SK-N-SH (cell line): ENCODE data around the gene AQP4. TPM values are rescaled to one million over a fixed set of nuclear protein-coding genes. Genes with fewer than 3 reads are reported as not detected.

Source experiments
- CTCF ChIA-PET: fragments of 300-600, 350-600 bp; formaldehyde crosslinking; extraction: SDS; loops from one replicate; lab custom pipeline; 2021; lab: Yijun Ruan, JAX
- POLR2A ChIA-PET: fragments of 350-600 bp; sonication (Branson Sonifier 250); formaldehyde crosslinking; extraction: SDS; loops from one replicate; lab custom pipeline; 2020; ENCODE audit warnings: antibody characterized with exemption, inconsistent platforms; lab: Yijun Ruan, JAX
- DNase-seq: peaks from one replicate; pipeline ENCODE4 v3.0.0; 2012
- H2AFZ ChIP-seq: fragments of 200-600 bp; sonication (generic); 2 replicates; pipeline ENCODE4 v1.8.1; 2016; ENCODE audit warnings: antibody characterized with exemption, mild to moderate bottlenecking, low read depth
- H3F3A ChIP-seq: fragments of 200-600 bp; sonication (generic); replicated peaks from 2 replicates; pipeline ENCODE3; 2016; ENCODE audit warnings: antibody characterized with exemption, mild to moderate bottlenecking; ENCODE audit not compliant: insufficient read depth
- H3K27ac ChIP-seq, 2 experiments: fragments of 200-500 bp in 1 of 2; fragments of 200-600 bp in 1 of 2; sonication (Bioruptor generic) in 1 of 2; sonication (generic), shearing (Covaris generic) in 1 of 2; 2 replicates each; pipeline versions ENCODE4 v1.5.1 to v1.6.1; 2014 to 2016; ENCODE audit warnings: low read depth in 2 of 2, inconsistent platforms in 1 of 2, low read length in 1 of 2, mild to moderate bottlenecking in 1 of 2, mixed read lengths in 1 of 2
- H3K27me3 ChIP-seq: fragments of 200-600 bp; sonication (generic), shearing (Covaris generic); 2 replicates; pipeline ENCODE4 v1.6.1; 2016; ENCODE audit warnings: mixed run types; ENCODE audit not compliant: insufficient read depth
- H3K36me3 ChIP-seq, 2 experiments: fragments of 200-500 bp in 1 of 2; fragments of 200-600 bp in 1 of 2; sonication (Bioruptor generic) in 1 of 2; sonication (generic) in 1 of 2; replicated peaks in 1 of 2; 2 replicates each; pipeline versions ENCODE3 to v1.5.1; 2014 to 2016; ENCODE audit warnings: low read length in 1 of 2, mild to moderate bottlenecking in 1 of 2; ENCODE audit not compliant: insufficient read depth in 2 of 2, control insufficient read depth in 1 of 2
- H3K4me1 ChIP-seq, 2 experiments: fragments of 200-500 bp in 1 of 2; fragments of 200-600 bp in 1 of 2; sonication (Bioruptor generic) in 1 of 2; sonication (generic), shearing (Covaris generic) in 1 of 2; 2 replicates each; pipeline versions ENCODE4 v1.5.1 to v1.6.1; 2014 to 2016; ENCODE audit warnings: low read depth in 1 of 2, low read length in 1 of 2, mixed run types in 1 of 2; ENCODE audit not compliant: insufficient read depth in 2 of 2, control insufficient read depth in 1 of 2
- H3K4me2 ChIP-seq: fragments of 200-600 bp; sonication (generic), shearing (Covaris generic); 2 replicates; pipeline ENCODE4 v1.6.1; 2017; ENCODE audit warnings: mixed run types
- H3K4me3 ChIP-seq, 2 experiments: fragments of 200-500 bp in 1 of 2; fragments of 200-600 bp in 1 of 2; sonication (Bioruptor generic) in 1 of 2; sonication (generic), shearing (Covaris generic) in 1 of 2; 2 replicates each; pipeline versions ENCODE4 v1.5.1 to v1.8.1; 2014 to 2016; ENCODE audit warnings: low read depth in 2 of 2, inconsistent platforms in 1 of 2, low read length in 1 of 2, mild to moderate bottlenecking in 1 of 2, mixed read lengths in 1 of 2, moderate library complexity in 1 of 2
- H3K79me2 ChIP-seq: fragments of 200-600 bp; sonication (generic); 2 replicates; pipeline ENCODE4 v1.8.1; 2017; ENCODE audit warnings: mild to moderate bottlenecking; ENCODE audit not compliant: insufficient read depth
- H3K9ac ChIP-seq: fragments of 200-600 bp; sonication (generic); 2 replicates; pipeline ENCODE4 v1.6.1; 2017; ENCODE audit warnings: mixed run types
- H3K9me2 ChIP-seq: fragments of 200-600 bp; sonication (generic); 2 replicates; pipeline ENCODE4 v1.6.1; 2017; ENCODE audit warnings: mixed run types
- H3K9me3 ChIP-seq: fragments of 200-600 bp; sonication (generic); 2 replicates; pipeline ENCODE4 v1.6.1; 2017; ENCODE audit warnings: mixed run types, mild to moderate bottlenecking, moderate library complexity
- H4K20me1 ChIP-seq: fragments of 200-600 bp; sonication (generic); 2 replicates; pipeline ENCODE4 v1.6.1; 2017; ENCODE audit warnings: mild to moderate bottlenecking, mixed run types; ENCODE audit not compliant: insufficient read depth
- CHD2 ChIP-seq: fragments of 150-350 bp; IDR thresholded peaks from 2 replicates; pipeline ENCODE4 v1.6.1; 2018; ENCODE audit warnings: low read length; ENCODE audit not compliant: partially characterized antibody
- CTCF ChIP-seq: fragments of 200-600 bp; sonication (generic); IDR thresholded peaks from 2 replicates; pipeline ENCODE4 v1.6.1; 2017; ENCODE audit warnings: antibody characterized with exemption, mild to moderate bottlenecking, moderate library complexity
- ELF1 ChIP-seq: IDR thresholded peaks from 2 replicates; pipeline ENCODE4 v1.4.0; 2012
- FOXJ3 ChIP-seq: sonication (generic); formaldehyde crosslinking; IDR thresholded peaks from 2 replicates; pipeline ENCODE4 v1.5.1; 2020; ENCODE audit warnings: mild to moderate bottlenecking, missing genetic modification reagents
- FOXM1 ChIP-seq: IDR thresholded peaks from 2 replicates; pipeline ENCODE4 v1.4.0; 2012; ENCODE audit warnings: low read depth, mild to moderate bottlenecking
- GABPA ChIP-seq: IDR thresholded peaks from 2 replicates; pipeline ENCODE4 v1.4.0; 2012; ENCODE audit warnings: low read depth, mild to moderate bottlenecking
- GATA2 ChIP-seq: sonication (generic); formaldehyde crosslinking; IDR thresholded peaks from 2 replicates; pipeline ENCODE4 v1.5.0; 2020; ENCODE audit warnings: mild to moderate bottlenecking, missing genetic modification reagents
- JUND ChIP-seq: IDR thresholded peaks from 2 replicates; pipeline ENCODE4 v1.4.0; 2012
- MAX ChIP-seq: IDR thresholded peaks from 2 replicates; pipeline ENCODE4 v1.4.0; 2012; ENCODE audit warnings: low read depth
- MEF2A ChIP-seq: IDR thresholded peaks from 2 replicates; pipeline ENCODE4 v1.4.0; 2012; ENCODE audit warnings: low read depth, borderline replicate concordance
- NFIC ChIP-seq: IDR thresholded peaks from 2 replicates; pipeline ENCODE4 v1.4.0; 2012; ENCODE audit warnings: borderline replicate concordance
- NRF1 ChIP-seq: IDR thresholded peaks from 2 replicates; pipeline ENCODE4 v1.6.1; 2012; ENCODE audit warnings: low read depth, mild to moderate bottlenecking, low read length
- RAD21 ChIP-seq: IDR thresholded peaks from 2 replicates; pipeline ENCODE4 v1.6.1; 2012; ENCODE audit warnings: mild to moderate bottlenecking, low read length
- RCOR1 ChIP-seq: fragments of 150-350 bp; IDR thresholded peaks from 2 replicates; pipeline ENCODE4 v1.6.1; 2017; ENCODE audit warnings: antibody characterized with exemption, low read length
- REST ChIP-seq: IDR thresholded peaks from 2 replicates; pipeline ENCODE4 v1.6.1; 2012; ENCODE audit warnings: mild to moderate bottlenecking, low read depth, low read length, moderate library complexity
- RFX5 ChIP-seq: IDR thresholded peaks from 2 replicates; pipeline ENCODE4 v1.6.1; 2012; ENCODE audit warnings: mild to moderate bottlenecking, improper control_type of control experiment, low read length
- SMC3 ChIP-seq: IDR thresholded peaks from 2 replicates; pipeline ENCODE4 v1.6.1; 2012; ENCODE audit warnings: low read depth, low read length, improper control_type of control experiment
- TAF1 ChIP-seq: IDR thresholded peaks from 2 replicates; pipeline ENCODE4 v1.6.1; 2012; ENCODE audit warnings: low read depth, mild to moderate bottlenecking, low read length, moderate library complexity, borderline replicate concordance
- TCF12 ChIP-seq: IDR thresholded peaks from 2 replicates; pipeline ENCODE4 v1.4.0; 2012
- TEAD4 ChIP-seq: IDR thresholded peaks from 2 replicates; pipeline ENCODE4 v1.4.0; 2012; ENCODE audit warnings: mild to moderate bottlenecking, borderline replicate concordance; ENCODE audit not compliant: insufficient read depth
- ZBTB33 ChIP-seq: IDR thresholded peaks from 2 replicates; pipeline ENCODE4 v1.4.0; 2012; ENCODE audit warnings: low read depth, borderline replicate concordance
- WGBS: methylation state at CpG from one replicate; pipeline ENCODE4 v1.1.6; 2017; ENCODE audit warnings: low lambda C conversion rate; 5-methylcytosine and 5-hydroxymethylcytosine counted together
- polyA plus RNA-seq, 3 experiments: library from polyadenylated mRNA; depleted of rRNA; stranded (reverse); fragments of >200 nt; gene quantifications; 2 replicates each; pipeline ENCODE4 v1.2.3, GENCODE V29; 2012

The AQP4 gene
- polyA plus RNA-seq, 1 of the 3 experiments (the other 2 are of a cell fraction) = not detected

- no peaks in the 10 kb centered on the region for H3K9me2 ChIP-seq
- H3K27ac ChIP-seq = no peak overlapping the region
- CTCF ChIA-PET = no interaction called here
- no peak overlapping the region for H3K4me2 ChIP-seq
- H3K4me3 ChIP-seq = no peak overlapping the region
- H3K9ac ChIP-seq = no peak overlapping the region
- no peaks in the 10 kb centered on the region; a peak in 2 of 4 replicates for H3K4me1 ChIP-seq
- no peaks in the 10 kb centered on the region for H3K9me3 ChIP-seq
- H4K20me1 ChIP-seq = no peaks in the 10 kb centered on the region
- TF ChIP-seq GATA2 (CRISPR knock-in tag) = 0 out of 2 replicates have a peak, but pooled peaks have one; percentile 12
- no peak for TF ChIP-seq RFX5
- H3K27me3 ChIP-seq = no peaks in the 10 kb centered on the region; the same call in 1 of the 2 replicates
- no peak overlapping the region for H2AFZ ChIP-seq
- no peaks in the 10 kb centered on the region for H3K79me2 ChIP-seq
- 19% methylated on average over 6 of the region's 6 CpGs for WGBS
- POLR2A ChIA-PET = no interaction called here
- no peaks in the 10 kb centered on the region for H3K36me3 ChIP-seq
- H3F3A ChIP-seq = no peaks in the 10 kb centered on the region
- no peak for DNase-seq
Measured at GRCh38 chr18:26868968-26869586, 3.6 kb upstream of the AQP4 start.

GRCh38 chr18:26867471-26867870 lies 2.0 kb upstream of the AQP4 start:
- POLR2A ChIA-PET = no interaction called here
- 40% methylated on average over 2 of the region's 4 CpGs for WGBS
- Histone ChIP-seq H2AFZ (no peak overlapping the region), H3K4me1 (peaks cover 0 to 4% of the 10 kb centered on the region in 2 experiments; a peak in 2 of 4 replicates), H3K4me2 (no peak overlapping the region), H3K27ac (no peak overlapping the region), H3K27me3 (peaks cover 1% of the 10 kb centered on the region; the same call in 1 of the 2 replicates), H3F3A (no peaks in the 10 kb centered on the region), H3K9me3 (no peaks in the 10 kb centered on the region), H3K79me2 (no peaks in the 10 kb centered on the region), H3K36me3 (no peaks in the 10 kb centered on the region), H3K4me3 (no peak overlapping the region), H3K9ac (no peak overlapping the region), H4K20me1 (no peaks in the 10 kb centered on the region), H3K9me2 (no peaks in the 10 kb centered on the region)
- CTCF ChIA-PET = no interaction called here
- no peak for DNase-seq
- TF ChIP-seq JUND (no peak), NRF1 (no peak), ELF1 (no peak), NFIC (no peak), CTCF (no peak), MEF2A (no peak), CHD2 (no peak), GATA2 (CRISPR knock-in tag) (no peak), TAF1 (no peak), GABPA (no peak), TCF12 (no peak), SMC3 (no peak), MAX (no peak), ZBTB33 (no peak), RAD21 (no peak), RCOR1 (no peak), FOXJ3 (CRISPR knock-in tag) (no peak), FOXM1 (no peak), TEAD4 (no peak), REST (no peak)
